Suprapubic skin (tissue), 3 donors: ENCODE results near the gene CCDC85B.

ENCODE experiments used
- CTCF ChIP-seq, 2 donors: fragments of 200-600 bp in 1 of 2; fragments of 450-650 bp in 1 of 2; sonication (generic) in 1 of 2; IDR thresholded peaks; one replicate each; pipeline ENCODE4 v1.5.1; 2016 to 2019; ENCODE audit warnings: antibody characterized with exemption in 2 of 2, mild to moderate bottlenecking in 1 of 2, moderate library complexity in 1 of 2
- POLR2AphosphoS5 ChIP-seq, 3 donors: sonication (generic); formaldehyde crosslinking; IDR thresholded peaks; one replicate each; pipeline ENCODE4 v1.6.1; 2017; ENCODE audit warnings: antibody characterized with exemption in 3 of 3

GRCh38 chr11:65849771-65850216 is 40.7 kb upstream of the CCDC85B start:
- no peak for TF ChIP-seq CTCF (IDR thresholded peaks at IDR 0.05)
- no peak for TF ChIP-seq POLR2AphosphoS5 (IDR thresholded peaks at IDR 0.05)
